HL-60 (cell line): Measurements from ENCODE around the gene TNRC6C.
"Not testable (repeated sequence)": the region's sequence is repeated elsewhere in the genome, so short reads cannot be mapped to it uniquely, and the experiment has no call there.

Experiments used
- DNase-seq, 2 experiments: peaks; one replicate each; pipeline ENCODE4 v3.0.0-alpha.2; 2010 to 2020; ENCODE audit warnings: low read depth in 1 of 2, low spot score in 1 of 2
- H3K27ac ChIP-seq: fragments of 250-450 bp; sonication (Bioruptor Pico); replicated peaks from 2 replicates; pipeline ENCODE4 v1.5.1; 2020; ENCODE audit warnings: mild to moderate bottlenecking, moderate library complexity
- H3K27me3 ChIP-seq: fragments of 250-450 bp; sonication (Bioruptor Pico); 2 replicates; pipeline ENCODE4 v1.5.1; 2021; ENCODE audit warnings: mild to moderate bottlenecking, moderate library complexity; ENCODE audit not compliant: insufficient read depth, poor library complexity, severe bottlenecking
- H3K4me3 ChIP-seq: replicated peaks from 2 replicates; pipeline ENCODE4 v1.5.1; 2011; ENCODE audit warnings: mild to moderate bottlenecking, control low read depth, low read length; ENCODE audit not compliant: insufficient read depth
- CTCF ChIP-seq: IDR thresholded peaks from one replicate; pipeline ENCODE4 v1.5.1; 2011; ENCODE audit warnings: low read length, control low read depth, inconsistent platforms; ENCODE audit not compliant: insufficient read depth
- GABPA ChIP-seq: IDR thresholded peaks from 2 replicates; pipeline ENCODE4 v1.6.1; 2012; ENCODE audit warnings: low read depth
- POLR2AphosphoS5 ChIP-seq: IDR thresholded peaks from 2 replicates; pipeline ENCODE4 v1.6.1; 2012; ENCODE audit warnings: low read depth
- REST ChIP-seq: IDR thresholded peaks from 2 replicates; pipeline ENCODE4 v1.6.1; 2012; ENCODE audit warnings: low read depth; ENCODE audit not compliant: insufficient replicate concordance
- SPI1 ChIP-seq: IDR thresholded peaks from 2 replicates; pipeline ENCODE4 v1.6.1; 2012; ENCODE audit warnings: low read depth, mild to moderate bottlenecking, borderline replicate concordance

Gene TNRC6C

GRCh38 chr17:77968788-77969187, 10.3 kb downstream of the TNRC6C start:
- no peak for DNase-seq
- no peak overlapping the region for H3K27ac ChIP-seq
- TF ChIP-seq REST = no peak
- TF ChIP-seq CTCF = no peak
- TF ChIP-seq GABPA = no peak
- no peak for TF ChIP-seq POLR2AphosphoS5
- no peak for TF ChIP-seq SPI1
- H3K4me3 ChIP-seq = no peak overlapping the region
- no peaks in the 10 kb centered on the region for H3K27me3 ChIP-seq

- not testable (repeated sequence) for H3K27me3 ChIP-seq, DNase-seq, H3K4me3 ChIP-seq, H3K27ac ChIP-seq
Measured at GRCh38 chr17:77972271-77972670, 13.8 kb downstream of the TNRC6C start.

GRCh38 chr17:77973953-77974352, 15.4 kb downstream of the TNRC6C start:
- no peak overlapping the region for H3K4me3 ChIP-seq
- no peaks in the 10 kb centered on the region for H3K27me3 ChIP-seq
- H3K27ac ChIP-seq = no peak overlapping the region
- no peak for DNase-seq
- TF ChIP-seq REST (no peak), SPI1 (no peak), POLR2AphosphoS5 (no peak), CTCF (no peak), GABPA (no peak)

- H3K27me3 ChIP-seq = no peaks in the 10 kb centered on the region
- DNase-seq = no peak
- no peak overlapping the region for H3K4me3 ChIP-seq
- TF ChIP-seq POLR2AphosphoS5 = no peak
- H3K27ac ChIP-seq = no peak overlapping the region
Measured at GRCh38 chr17:77974396-77974795, 15.9 kb downstream of the TNRC6C start.

- H3K4me3 ChIP-seq, DNase-seq: not testable (repeated sequence)
Measured at GRCh38 chr17:77982430-77982829, 23.9 kb downstream of the TNRC6C start.

More at GRCh38 chr17:77982430-77982829, 23.9 kb downstream of the TNRC6C start:
- H3K27me3 ChIP-seq, H3K27ac ChIP-seq: not testable (repeated sequence)
